Glomerular endothelial cell (primary cell): ENCODE measurements around the gene IL12RB2. TPM values are rescaled to one million over a fixed set of nuclear protein-coding genes. Genes with fewer than 3 reads are reported as not detected.
A peak's percentile ranks its signal among the peaks of the same experiment; 100 is the strongest.

Experiments used
- DNase-seq: peaks from one replicate; pipeline ENCODE4 v3.0.0-alpha.2; 2011; ENCODE audit warnings: low read depth, low spot score; ENCODE audit errors: extremely low read depth
- total RNA-seq: library from RNA; depleted of rRNA; stranded (reverse); fragments of >200 nt; gene quantifications from 2 replicates; pipeline ENCODE4 v1.2.3, GENCODE V29; 2015

IL12RB2 gene
- total RNA-seq, 1 donor from 2014 or later = not detected

DNA sequence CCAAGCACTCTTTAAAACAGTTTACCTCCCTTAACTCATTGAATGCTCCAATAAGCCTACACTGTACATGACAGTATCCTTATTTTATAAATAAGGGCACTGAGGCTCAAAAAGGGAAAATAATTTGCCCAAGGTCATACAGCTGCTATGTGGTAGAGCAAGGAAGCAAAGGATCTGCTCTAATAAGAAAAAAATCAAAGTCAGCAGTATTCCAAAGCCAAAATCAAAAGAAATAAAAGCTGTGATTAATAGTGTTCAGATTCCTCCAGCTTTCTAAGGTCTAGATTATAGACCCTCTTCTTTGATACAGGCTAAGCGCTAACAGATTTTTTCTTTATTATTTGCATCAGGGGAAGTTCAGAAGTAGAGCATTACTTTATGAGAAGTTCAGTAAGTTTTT lies 39.3 kb downstream of the IL12RB2 start:
- DNase-seq = no peak

DNA sequence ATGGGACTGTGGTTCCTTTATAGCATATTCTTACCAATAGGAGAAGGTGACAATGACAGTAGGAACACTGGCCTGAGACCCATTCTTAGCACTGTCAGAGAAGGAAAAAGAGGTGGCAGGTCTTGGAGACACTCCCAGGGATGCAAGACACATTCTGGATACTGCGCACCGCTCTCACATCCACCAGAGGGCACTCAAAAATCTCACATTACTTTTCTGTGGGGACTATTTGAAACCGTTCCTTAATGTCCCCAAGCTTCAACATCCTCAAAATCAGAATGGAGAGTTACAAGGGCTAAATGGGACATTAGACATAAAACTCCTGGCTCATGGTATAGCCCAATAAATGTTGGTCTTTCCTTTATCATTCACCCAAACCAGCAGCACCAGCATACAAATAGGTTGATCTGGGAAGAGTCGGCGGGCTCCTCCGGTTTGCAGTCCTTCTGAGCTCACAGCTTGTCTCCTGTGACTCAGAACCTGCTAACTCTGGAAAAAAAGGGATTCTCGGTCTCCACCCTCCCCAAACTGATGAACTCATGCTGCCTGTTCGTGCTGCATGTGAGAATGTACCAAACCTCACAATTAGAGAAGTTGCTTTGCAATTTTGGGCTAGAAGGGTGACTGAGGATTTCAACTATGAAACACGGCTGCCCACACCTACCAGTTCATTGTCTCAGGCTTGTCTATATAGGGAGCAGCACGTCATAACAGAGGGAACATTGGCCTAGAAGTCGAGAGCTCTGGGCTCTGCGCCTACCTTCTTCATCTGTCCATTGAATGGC lies 40.2 kb downstream of the IL12RB2 start:
- peak; percentile 29 for DNase-seq

DNA sequence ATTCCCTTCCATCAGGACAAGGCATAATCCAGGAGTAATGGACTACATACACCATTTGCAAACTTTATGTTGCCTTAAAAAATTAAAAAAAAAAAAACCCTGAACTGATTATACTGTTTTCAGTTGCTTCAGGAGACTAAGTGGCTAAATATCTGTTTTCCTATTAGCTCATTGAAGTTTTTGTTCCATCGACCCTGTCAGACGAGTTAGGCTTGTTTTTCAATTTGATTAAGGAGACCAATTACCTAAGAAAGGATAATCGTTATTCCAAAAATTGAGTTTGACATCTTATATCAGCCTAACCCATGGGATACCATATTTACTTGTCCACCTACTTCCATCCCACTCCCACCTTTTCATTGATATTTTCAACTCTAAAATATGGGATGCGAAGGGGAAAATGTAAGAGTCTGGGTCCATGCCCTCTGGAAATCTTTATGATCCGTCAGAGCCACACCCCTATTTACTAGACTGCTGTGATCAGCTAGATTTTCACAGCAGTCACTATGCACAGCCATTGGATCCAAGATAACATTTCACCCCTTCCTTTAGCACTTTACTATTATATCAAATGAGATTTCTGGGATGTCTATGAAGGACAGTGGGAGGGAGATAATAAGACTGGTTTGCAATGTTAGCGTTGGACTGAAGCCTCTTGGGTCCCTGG lies 41.0 kb downstream of the IL12RB2 start:
- DNase-seq = no peak

DNA sequence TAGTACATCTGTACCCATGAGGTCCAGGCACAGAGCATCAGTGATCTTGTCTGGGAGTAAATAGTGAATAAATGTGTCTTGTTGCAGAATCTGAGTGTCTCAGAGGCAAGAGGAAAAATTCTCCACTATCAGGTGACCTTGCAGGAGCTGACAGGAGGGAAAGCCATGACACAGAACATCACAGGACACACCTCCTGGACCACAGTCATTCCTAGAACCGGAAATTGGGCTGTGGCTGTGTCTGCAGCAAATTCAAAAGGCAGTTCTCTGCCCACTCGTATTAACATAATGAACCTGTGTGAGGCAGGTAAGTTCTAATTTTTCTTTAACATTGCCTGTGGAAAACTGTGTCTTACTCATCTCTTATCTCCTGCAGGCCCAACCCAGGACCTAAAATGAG lies 43.1 kb downstream of the IL12RB2 start:
- no peak for DNase-seq

DNA sequence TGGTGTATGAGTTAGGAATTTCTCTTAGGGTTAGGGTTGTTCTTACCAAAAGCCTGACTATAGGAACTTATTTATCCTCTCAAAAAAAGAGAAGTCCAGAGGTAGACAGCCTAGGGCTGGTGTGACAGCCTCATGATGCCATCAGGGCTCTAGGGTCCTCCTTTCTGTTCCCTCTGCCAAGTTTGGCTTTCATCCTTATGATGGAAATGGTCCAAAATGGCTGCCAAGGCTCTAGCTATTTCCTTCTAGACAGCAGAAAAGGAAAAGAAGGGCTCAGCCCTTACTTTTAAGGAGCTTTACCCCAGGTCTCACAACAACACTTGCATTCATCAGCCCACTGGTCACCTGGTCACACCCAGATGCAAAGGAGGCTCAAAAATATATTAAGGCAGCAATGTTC lies 44.5 kb downstream of the IL12RB2 start:
- no peak for DNase-seq

DNA sequence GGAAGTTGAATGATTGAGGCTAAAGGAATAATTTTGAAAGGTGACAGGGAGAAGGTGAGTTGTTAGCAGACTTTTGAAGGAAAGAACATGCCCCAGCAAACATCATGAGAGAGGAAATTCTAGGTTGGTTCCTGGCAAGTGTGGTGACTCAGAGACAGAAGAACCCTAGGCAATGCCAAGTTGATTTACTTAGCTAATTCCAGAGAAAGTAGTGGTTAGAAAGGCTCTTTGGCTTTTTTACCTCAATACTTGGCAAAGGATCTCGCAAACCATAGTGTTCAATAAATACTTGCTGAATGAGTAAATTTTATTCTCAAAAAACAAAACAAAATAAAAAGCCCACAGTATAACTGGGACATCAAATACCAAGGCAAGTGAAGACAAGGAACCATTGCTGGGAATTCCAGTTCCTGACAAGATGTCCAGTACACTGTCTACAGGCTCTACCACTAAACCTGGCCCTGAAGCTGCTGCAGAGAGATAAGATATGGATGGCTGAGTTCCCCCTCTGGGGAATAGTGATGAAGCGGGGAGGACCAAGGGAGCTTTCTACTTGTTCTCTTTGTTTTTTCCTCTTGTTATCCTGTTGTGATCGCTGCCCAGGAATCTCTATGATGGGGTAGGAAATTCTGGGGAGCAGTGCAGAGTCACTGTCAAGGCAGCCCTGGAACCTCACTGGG lies 48.2 kb downstream of the IL12RB2 start:
- DNase-seq = no peak

DNA sequence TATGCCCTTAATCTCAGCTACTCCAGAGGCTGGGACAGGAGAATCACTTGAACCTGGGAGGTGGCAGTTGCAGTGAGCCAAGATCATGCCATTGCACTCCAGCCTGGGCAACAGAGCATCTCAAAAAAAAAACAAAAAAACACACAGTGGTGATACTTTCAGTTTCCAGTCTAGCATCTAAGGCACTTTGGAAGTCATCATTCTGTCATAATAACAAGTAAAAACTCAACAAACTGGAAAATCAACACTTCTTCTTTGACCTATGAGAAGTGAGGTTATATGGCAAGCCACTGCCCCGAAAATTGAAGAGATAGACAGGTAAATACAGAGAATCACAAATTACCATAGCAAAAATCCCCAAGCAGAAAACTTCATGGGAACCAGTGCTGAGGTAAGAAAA lies 51.9 kb downstream of the IL12RB2 start:
- DNase-seq = no peak

DNA sequence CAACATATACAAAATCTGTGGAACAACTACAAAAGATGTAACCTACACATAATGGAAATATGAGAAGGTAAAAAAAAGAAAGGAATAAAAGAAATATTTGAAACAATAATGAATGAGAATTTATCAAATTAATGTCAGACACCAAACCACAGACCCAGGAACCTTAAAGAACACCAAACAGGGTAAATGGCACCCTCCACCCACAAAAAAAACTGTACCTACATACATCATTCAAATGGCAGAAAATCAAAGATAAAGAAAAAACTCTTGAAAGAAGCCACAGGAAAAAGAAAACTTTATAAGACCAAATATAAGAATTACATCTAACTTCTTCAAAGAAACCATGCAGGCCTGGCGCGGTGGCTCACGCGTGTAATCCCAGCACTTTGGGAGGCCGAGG lies 54.0 kb downstream of the IL12RB2 start:
- no peak for DNase-seq

DNA sequence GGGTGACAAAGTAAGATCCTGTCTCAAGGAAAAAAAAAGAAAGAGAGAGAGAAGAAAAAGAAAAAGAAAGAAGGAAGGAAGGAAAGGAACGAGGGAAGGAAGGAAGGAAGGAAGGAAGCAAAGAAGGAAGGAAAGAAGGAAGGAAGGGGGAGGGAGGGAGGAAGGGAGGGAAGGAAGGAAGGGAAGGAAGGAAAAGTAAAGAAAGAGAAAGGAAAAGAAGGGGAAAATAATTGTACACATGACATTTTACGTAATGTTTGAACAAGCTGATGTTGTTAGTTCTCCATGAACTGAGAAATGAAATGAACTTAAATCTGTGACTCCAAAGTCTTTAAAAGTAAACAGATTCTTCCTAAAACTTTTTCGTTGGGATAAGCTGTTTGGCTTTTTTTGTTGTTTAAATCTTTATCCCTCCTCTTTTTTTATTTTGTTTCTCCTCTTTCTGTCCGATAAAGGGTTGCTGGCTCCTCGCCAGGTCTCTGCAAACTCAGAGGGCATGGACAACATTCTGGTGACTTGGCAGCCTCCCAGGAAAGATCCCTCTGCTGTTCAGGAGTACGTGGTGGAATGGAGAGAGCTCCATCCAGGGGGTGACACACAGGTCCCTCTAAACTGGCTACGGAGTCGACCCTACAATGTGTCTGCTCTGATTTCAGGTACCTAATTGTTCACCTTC lies 59.8 kb downstream of the IL12RB2 start:
- no peak for DNase-seq

DNA sequence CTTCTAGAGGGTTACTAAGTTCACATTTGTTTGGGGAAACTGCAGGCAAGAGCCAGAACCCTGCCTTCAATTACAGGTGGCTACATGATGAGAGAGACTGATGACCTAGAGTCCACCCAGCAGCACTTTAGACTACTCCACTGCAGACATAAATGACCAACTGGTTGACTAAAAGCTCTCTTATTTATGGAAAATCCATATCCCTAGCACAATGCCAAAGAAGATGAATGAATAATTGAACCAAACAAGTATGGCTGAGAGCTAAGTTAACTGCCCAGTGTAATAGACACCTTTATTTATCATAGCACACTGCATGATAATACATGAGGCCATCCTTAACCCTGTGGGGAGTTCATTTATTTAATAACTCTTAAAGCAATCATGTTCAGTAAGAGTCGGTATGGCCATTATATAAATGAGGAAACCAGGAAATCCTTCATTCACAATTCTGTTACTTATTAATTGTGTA lies 60.4 kb downstream of the IL12RB2 start:
- DNase-seq = no peak

DNA sequence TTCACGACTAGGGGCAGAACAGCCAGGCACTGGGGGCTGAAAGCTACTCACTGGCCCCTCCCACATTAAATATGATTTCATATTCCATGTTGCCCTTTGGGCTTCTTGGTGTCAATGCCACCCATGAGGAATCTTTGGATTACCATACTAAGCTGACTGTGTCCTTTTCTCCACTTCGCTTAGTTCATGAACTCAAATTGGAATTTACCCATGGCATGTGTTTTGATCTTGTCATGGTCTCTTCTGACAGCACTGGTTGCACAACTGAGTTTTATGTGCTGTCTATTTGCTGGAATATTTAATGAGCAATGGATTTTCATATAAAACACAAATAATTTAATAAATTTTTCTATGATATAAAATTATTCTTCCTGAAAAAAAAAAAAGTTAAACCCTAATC lies 63.4 kb downstream of the IL12RB2 start:
- DNase-seq = no peak

DNA sequence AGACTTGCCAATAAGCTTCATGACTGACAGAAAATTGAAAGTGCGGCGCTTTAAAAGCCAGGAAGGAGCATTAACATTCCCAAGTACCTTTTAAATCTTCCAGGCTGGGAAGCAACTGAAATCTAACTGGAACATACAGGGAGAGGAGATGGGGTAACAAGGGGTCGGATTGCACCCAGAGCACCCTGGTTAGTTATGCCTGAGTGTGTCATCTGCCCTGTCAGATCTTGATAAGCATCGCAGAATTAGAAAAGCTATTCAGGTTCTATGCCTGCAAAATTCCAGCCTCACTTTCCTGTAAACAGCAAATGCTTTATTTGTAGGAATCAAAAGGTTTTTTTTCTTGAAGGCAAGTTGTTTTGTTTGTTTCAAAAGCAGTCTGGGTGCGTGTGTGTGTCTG lies 64.0 kb downstream of the IL12RB2 start:
- DNase-seq = no peak

DNA sequence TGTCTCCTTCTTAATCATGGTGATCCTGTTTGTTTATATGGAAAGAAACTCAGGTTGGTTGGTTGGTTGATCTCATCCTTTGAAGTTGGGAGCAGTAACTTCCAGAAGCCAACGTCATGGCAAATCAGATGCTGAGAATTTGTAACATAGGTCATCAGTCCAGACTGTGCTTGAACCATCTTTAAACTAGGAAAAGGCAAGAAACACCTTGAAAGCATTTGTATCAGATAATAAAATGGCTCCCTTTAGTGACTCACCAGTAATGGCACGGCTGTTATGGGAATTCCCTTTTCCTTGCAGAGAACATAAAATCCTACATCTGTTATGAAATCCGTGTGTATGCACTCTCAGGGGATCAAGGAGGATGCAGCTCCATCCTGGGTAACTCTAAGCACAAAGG lies 64.5 kb downstream of the IL12RB2 start:
- DNase-seq = no peak

DNA sequence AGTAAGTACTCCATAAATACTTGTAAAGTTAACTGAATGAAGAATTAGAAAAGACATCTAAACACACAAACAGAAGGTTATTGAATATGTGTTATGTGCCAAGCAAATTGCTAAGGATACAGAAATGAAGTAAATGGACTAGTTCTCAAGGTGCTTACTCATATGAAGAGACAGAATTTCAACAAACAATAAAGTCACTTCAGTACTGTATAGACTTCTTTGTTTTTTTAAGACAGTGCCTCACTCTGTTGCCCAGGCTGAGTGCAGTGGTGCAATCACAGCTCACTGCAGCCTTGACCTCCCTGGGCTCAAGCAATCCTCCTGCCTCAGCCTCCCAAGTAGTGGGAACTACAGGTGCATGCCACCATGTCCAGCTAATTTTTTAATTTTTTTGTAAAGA lies 65.2 kb downstream of the IL12RB2 start:
- DNase-seq = no peak

DNA sequence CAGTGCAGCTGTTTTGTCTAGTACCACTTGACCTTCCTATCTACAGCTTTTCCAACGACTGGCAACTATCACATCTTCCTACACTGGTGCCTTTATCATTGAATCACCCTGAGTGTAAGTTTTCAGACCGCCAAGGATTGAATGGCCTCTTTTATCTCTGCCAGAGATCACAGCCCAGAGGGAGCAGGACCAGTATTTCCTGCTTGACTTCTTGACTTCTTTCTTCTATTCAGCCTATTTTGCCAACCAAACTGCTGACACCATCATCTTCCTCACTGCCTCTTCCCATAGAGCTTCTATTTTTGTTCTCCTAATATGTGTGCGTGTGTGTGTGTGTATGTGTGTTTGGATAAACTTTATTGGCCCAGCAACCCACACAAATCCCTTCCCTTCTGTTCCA lies 68.7 kb downstream of the IL12RB2 start:
- no peak for DNase-seq

DNA sequence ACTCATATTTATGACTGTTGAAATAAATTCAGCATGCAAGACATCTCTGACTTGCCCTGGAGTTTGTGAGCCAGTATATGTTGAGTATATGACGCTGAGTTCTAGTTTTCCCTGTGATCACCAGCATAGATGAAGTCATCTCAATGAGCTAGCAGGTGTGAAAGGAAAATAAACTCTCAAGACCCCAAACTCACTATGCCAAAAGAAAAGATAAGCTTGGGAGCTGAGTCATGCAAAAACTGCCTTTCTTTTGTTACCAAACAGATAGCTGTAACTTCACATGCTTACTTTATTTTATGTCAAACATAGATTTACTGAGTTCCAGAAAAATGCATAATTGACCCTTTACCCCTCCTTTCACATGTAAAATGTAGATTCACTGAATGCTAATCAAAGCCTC lies 69.6 kb downstream of the IL12RB2 start:
- no peak for DNase-seq

DNA sequence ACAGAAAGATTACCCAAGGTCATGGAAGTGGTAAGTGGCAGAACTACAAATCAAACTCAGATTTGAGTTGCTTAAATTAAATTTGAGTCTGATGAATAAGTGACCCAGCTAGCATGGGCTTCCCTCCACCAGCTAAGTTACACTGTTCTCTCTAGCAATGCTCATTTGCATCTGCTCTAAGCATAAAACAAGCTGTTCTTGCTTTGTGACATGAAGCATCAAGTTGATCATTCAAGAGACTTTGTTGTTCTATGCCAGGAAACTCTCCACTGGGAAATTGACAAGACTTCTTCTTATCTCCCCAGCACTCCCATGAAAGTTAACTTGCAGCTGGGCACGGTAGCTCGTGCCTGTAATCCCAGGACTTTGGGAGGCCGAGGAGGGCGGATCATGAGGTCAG lies 73.5 kb downstream of the IL12RB2 start:
- no peak for DNase-seq

DNA sequence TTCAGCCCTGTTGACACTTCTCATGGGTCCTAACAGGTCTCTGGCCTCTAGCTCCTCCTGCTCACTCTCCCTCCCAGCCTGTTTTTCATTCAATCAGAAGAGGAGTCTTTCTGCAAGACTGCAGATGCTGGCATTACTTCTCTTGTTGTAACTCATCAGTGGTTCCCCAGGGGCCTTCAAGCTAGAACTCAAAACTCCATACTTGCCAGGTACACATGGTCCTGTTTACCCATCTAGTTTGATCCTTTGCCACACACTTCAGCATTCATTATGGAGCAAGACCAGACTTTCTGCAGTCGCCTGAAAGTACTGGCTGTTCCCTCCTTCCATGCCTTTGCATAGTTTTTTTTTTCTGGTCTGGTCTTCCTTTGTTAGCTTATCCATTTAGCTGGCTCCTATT lies 74.6 kb downstream of the IL12RB2 start:
- no peak for DNase-seq

DNA sequence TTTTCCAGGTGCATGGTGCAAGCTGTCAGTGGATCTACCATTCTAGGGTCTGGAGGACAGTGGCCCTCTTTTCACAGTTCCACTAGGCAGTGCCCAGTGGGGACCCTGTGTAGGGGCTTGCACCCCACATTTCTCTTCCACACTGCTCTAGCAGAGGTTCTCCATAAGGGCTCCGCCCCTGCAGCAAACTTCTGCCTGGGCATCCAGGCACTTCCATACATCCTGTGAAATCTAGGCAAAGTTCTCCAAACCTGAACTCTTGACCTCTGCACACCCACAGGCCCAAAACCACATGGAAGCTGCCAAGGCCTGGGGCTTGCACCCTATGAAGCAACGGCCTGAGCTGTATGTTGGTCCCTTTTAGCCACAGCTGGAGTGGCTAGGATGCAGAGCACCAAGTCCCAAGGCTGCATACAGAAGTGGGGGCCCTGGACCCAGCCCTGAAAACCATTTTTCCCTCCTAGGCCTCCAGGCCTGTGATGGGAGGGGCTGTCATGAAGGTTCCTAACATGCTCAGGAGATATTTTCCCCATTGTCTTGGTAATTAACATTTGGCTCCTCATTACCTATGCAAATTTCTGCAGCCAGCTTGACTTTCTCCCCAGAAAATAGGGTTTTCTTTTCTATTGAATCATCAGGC lies 76.4 kb downstream of the IL12RB2 start:
- DNase-seq = no peak

DNA sequence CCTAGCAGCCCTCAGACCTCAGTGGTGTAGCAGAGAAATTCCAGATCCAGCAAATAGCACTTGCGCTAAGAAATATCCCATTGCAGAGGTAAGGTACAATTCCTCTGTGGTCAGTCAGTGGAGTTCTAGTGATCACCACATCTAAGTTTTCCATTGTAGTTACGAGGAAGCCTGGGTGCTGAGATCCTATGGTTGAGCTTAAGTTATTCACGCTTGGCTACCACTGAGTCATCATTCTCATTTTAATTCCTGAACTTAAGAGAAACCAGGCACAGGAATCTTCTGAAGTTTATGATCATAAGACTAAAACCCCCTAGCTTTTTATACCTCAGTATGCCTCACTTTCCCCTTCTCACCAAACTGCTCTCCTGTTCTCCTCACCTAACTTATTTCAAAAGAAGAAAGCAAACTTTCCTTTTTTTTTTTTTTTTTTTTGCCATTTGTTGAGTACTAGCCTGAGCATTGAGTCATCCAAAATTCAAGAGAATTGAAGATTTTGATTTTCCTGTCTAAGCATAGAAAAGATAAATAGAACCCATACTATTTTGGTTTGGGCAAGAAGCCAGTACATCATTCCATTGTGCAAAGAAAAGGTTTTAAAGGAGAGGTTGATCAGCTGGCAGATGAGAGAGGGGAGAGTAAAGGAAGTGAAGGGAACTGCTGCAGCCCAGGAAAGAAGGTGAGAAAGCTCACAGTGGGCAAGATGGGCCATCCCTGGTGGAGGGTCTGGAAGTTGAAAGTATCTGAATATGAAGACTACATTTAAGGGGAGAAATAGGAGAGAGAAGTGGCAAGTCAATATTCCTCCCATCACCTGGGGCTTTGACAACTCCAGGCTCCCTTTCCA lies 82.6 kb downstream of the IL12RB2 start:
- no peak for DNase-seq
